Heart right ventricle (tissue), 16 donors: Measurements from ENCODE around the gene SNAPC3. TPM values are rescaled to one million over a fixed set of nuclear protein-coding genes. Genes with fewer than 3 reads are reported as not detected.
A peak's percentile ranks its signal among the peaks of the same experiment; 100 is the strongest.
"Not testable (repeated sequence)": the region's sequence is repeated elsewhere in the genome, so short reads cannot be mapped to it uniquely, and the experiment has no call there.

Experiments
- ATAC-seq, 8 donors: fragments of 200-7000 bp; cut with Tn5 transposase; one replicate each; pipeline ENCODE4 v1.9.1; 2020; ENCODE audit warnings: mild to moderate bottlenecking in 8 of 8, moderate library complexity in 8 of 8, moderate number of reproducible peaks in 1 of 8
- DNase-seq, 2 donors: peaks; one replicate each; pipeline ENCODE4 v3.0.0-alpha.2; 2020
- H3K27ac ChIP-seq, 10 donors: fragments of 200-600 bp; sonication (generic) in 2 of 10; one replicate each; pipeline versions ENCODE4 v1.5.0 to v1.8.0; 2020 to 2022; ENCODE audit warnings: mild to moderate bottlenecking in 3 of 10
- H3K27me3 ChIP-seq, 7 donors: fragments of 200-600 bp; one replicate each; pipeline ENCODE4 v1.8.0; 2021 to 2022; ENCODE audit warnings: mild to moderate bottlenecking in 2 of 7
- H3K36me3 ChIP-seq, 9 donors: fragments of 200-600 bp; sonication (generic) in 1 of 9; one replicate each; pipeline versions ENCODE4 v1.5.0 to v1.8.0; 2020 to 2022; ENCODE audit warnings: mild to moderate bottlenecking in 2 of 9
- H3K4me1 ChIP-seq, 9 donors: fragments of 200-600 bp; sonication (generic) in 1 of 9; one replicate each; pipeline versions ENCODE4 v1.5.0 to v1.8.0; 2020 to 2022; ENCODE audit warnings: mild to moderate bottlenecking in 4 of 9
- H3K4me3 ChIP-seq, 10 donors: fragments of 200-600 bp; sonication (generic) in 2 of 10; one replicate each; pipeline versions ENCODE4 v1.5.0 to v1.8.0; 2020 to 2022; ENCODE audit warnings: mild to moderate bottlenecking in 7 of 10, moderate library complexity in 2 of 10
- H3K9me3 ChIP-seq, 11 donors: fragments of 200-600 bp in 10 of 11; sonication (generic) in 2 of 11; one replicate each; pipeline versions ENCODE4 v1.5.0 to v1.8.0; 2013 to 2022; ENCODE audit warnings: mild to moderate bottlenecking in 2 of 11, control low read depth in 1 of 11, moderate library complexity in 1 of 11
- WGBS, 2 donors: extraction: QIAGEN DNeasy Blood & Tissue Kit; methylation state at CpG; one replicate each; pipeline ENCODE4 v1.1.7; 2013; ENCODE audit warnings: inconsistent platforms in 1 of 2; 5-methylcytosine and 5-hydroxymethylcytosine counted together
- intact Hi-C, 10 donors: fragments of 100-400 bp; cut with DNase I; formaldehyde crosslinking; loops; one replicate each; pipeline versions ENCODE4 v1.11.1 to v1.14.2; 2022
- polyA plus RNA-seq, 2 donors: library from polyadenylated mRNA; stranded (reverse); fragments of 200-250 nt; gene quantifications; one replicate each; pipeline ENCODE4 v1.2.3, GENCODE V29; 2013
- total RNA-seq, 10 donors: library from RNA; stranded (reverse); fragmentation: NEBNext Ultra II Directional in 3 of 10; extraction: Animal tissue kit (Norgen Biotek cat#: 25700) in 3 of 10; gene quantifications; one replicate each; pipeline versions ENCODE4 v1.2.1 to v1.2.4, GENCODE V29; 2021 to 2023
- TF ChIP-seq, protein P1 (sequence below), 9 donors: fragments of 200-600 bp; sonication (generic) in 2 of 9; IDR thresholded peaks; one replicate each; pipeline versions ENCODE4 v1.5.0 to v1.8.0; 2021 to 2022; ENCODE audit warnings: antibody characterized with exemption in 9 of 9, mild to moderate bottlenecking in 5 of 9, moderate library complexity in 1 of 9
- donor health status: Arrhythmogenic right ventricular cardiomyopathy.
- donor health status: ischemic (EF 13 %, LVEDD 7.1; RV severe dilation, severe dysfunction).
- donor health status: healthy with polysubstance abuse.
- donor health status: DM: no; HTN: yes; CAD: no.
- donor health status: DM: no; HTN: no; CAD: no.
- donor health status: ischemic (EF 25% LVEDD 6.9; RV normal size, moderate dysfunction).
- donor health status: ischemic (EF 25% LVEDD 5.7; RV mildly dilated, moderate dysfunction).
- donor health status: healthy.
- donor health status: DM: yes; HTN: yes; CAD: no.
- donor health status: Ischemic cardiomyopathy.
- donor health status: ischemic (EF 35%, LVEDD 5.7; RV mildly dilated, moderate dysfunction).
- donor health status: nonischemic (EF 11% LVEDD 7.7; RV severe dilation, severe dysfunction).
- donor health status: DM: yes; HTN: yes; CAD: no.
- donor health status: PGD.
- donor health status: ischemic (EF 29% LVEDD 5.4; RV normal size, mild dysfunction).
- donor health status: nonischemic (EF 23%, LVEDD 6.1; RV moderate dilation, normal function).

Gene SNAPC3
- total and polyA plus RNA-seq, 12 donors = 10.2 to 41.8 (median 36.5) TPM

DNA sequence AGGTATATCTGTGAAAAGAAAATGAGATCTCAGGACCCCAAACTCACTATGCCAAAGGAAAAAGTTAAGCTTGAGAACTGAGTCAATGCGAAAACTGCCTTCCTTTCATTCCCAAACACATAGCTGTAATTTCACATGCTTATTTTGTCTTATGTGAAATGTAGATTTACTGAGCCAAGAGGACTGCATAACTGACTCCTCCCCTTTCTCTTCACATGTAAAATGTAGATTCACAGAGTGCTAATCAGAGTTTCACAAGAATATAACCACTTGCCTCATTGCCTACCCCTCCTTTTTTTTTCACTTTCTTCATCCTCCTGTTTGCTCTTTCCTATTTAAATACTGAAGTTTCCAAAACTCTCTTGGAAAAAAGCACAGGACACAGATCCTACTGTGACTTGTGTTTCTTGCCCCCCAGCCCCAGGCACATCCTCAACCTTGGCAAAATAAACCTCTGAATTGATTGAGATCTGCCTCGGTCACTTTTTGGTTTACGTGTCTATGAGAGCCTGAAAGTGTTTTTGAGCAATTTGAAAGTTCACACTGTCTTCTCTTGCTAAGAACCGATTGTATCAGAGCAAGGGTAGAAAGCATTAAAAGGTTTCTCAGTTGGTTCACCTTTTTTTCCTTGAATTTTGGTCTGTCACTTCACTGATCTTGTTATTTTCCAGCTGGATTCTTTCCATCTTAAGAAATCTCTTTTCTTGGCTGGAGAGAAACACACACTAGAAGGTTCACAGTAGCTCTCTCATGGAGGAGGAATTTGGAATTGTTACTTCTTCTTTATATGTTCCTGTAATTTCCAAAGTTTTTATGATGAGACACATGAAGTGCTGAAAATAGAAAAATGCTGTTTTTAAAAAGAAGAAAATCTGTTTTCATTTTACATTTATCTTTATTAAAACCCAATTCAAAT, 44.8 kb upstream of the SNAPC3 start:
- Histone ChIP-seq H3K27ac (no peak overlapping the region), H3K36me3 (no peaks in the 10 kb centered on the region), H3K27me3 (peaks cover 0 to 7% (median 0%) of the 10 kb centered on the region in 7 donors), H3K4me1 (peaks cover 0 to 4% (median 0%) of the 10 kb centered on the region in 9 donors), H3K9me3 (no peaks in the 10 kb centered on the region), H3K4me3 (no peak overlapping the region)
- TF ChIP-seq, protein P1, sequence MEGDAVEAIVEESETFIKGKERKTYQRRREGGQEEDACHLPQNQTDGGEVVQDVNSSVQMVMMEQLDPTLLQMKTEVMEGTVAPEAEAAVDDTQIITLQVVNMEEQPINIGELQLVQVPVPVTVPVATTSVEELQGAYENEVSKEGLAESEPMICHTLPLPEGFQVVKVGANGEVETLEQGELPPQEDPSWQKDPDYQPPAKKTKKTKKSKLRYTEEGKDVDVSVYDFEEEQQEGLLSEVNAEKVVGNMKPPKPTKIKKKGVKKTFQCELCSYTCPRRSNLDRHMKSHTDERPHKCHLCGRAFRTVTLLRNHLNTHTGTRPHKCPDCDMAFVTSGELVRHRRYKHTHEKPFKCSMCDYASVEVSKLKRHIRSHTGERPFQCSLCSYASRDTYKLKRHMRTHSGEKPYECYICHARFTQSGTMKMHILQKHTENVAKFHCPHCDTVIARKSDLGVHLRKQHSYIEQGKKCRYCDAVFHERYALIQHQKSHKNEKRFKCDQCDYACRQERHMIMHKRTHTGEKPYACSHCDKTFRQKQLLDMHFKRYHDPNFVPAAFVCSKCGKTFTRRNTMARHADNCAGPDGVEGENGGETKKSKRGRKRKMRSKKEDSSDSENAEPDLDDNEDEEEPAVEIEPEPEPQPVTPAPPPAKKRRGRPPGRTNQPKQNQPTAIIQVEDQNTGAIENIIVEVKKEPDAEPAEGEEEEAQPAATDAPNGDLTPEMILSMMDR (IDR thresholded peaks at IDR 0.05) = no peak
- ATAC-seq = peak in 1 of 8 donors; percentile 11
- intact Hi-C loops = loop anchor here in 1 of 10 donors (10.0 kb wide), 1 partner anchor 63 kb away; no protein-coding TSS in a partner anchor
- WGBS, 2 donors = 62 to 64% methylated on average over 4 of the region's 4 CpGs
- DNase-seq = no peak

DNA sequence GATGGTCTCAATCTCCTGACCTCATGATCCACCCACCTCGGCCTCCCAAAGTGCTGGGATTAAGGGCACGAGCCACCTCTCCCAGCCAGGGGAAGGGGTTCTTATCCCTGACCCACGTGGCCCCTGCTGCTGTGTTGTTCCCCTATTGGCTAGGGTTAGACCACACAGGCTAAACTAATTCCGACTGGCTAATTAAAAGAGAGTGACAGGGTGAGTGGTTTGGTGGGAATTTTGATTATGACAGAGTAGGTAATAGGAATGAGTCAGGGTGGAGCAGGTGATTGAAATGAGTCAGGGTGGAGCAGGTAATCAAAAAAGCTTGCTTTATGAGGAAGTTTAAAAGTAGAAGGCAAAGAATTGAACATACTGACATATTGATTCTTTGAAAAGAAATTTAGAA, 43.4 kb upstream of the SNAPC3 start:
- H3K36me3 ChIP-seq, H3K4me1 ChIP-seq, DNase-seq, ATAC-seq, H3K27ac ChIP-seq, H3K9me3 ChIP-seq, H3K27me3 ChIP-seq, H3K4me3 ChIP-seq: not testable (repeated sequence)
- intact Hi-C loops = loop anchor here in 1 of 10 donors (10.0 kb wide), 1 partner anchor 65 kb away; no protein-coding TSS in a partner anchor
- 62 to 76% methylated on average over 4 of the region's 4 CpGs for WGBS, 2 donors

DNA sequence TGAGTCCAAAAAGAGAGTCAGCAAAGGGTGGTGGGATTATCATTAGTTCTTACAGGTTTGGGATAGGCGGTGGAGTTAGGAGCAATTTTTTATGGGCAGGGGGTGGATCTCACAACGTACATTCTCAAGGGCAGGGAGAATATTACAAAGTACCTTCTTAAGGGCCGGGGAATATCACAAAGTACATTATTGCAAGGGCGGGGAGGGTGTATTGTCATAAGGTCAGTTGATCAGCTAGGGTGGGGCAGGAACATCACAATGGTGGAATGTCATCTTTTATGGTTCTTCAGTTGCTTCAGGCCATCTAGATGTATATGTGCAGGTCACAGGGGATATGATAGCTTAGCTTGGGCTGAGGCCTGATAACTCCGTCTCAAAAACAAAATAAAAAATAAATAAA, 42.8 kb upstream of the SNAPC3 start:
- not testable (repeated sequence) for H3K36me3 ChIP-seq, H3K9me3 ChIP-seq, H3K4me1 ChIP-seq, H3K27me3 ChIP-seq, H3K4me3 ChIP-seq, ATAC-seq, DNase-seq, H3K27ac ChIP-seq
- intact Hi-C loops = loop anchor here in 1 of 10 donors (10.0 kb wide), 2 partner anchors 45 to 65 kb away; no protein-coding TSS in a partner anchor
- WGBS, 2 donors = 88% methylated on average over 5 of the region's 5 CpGs

DNA sequence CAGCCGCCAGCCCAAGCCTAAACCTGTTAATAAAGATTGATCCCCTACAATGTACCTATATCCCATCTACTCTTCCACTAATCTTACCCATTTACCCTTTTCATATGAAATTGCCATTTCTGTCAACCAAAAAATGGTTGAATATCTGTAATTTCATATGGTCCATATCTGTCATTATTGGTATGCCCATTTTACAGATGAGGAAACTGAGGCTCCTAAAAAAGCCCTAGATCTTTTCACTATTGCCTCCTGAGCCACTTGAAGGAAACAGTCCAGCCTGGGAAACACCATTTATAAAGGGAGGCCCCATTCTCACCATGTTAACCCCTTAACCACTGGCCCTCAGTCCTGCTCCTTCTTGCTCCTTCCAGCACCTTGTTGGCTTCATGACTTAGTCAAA, 41.2 kb upstream of the SNAPC3 start:
- WGBS, 2 donors = 54 to 96% methylated on average over 1 of the region's 1 CpG
- no peak for ATAC-seq
- DNase-seq = no peak

DNA sequence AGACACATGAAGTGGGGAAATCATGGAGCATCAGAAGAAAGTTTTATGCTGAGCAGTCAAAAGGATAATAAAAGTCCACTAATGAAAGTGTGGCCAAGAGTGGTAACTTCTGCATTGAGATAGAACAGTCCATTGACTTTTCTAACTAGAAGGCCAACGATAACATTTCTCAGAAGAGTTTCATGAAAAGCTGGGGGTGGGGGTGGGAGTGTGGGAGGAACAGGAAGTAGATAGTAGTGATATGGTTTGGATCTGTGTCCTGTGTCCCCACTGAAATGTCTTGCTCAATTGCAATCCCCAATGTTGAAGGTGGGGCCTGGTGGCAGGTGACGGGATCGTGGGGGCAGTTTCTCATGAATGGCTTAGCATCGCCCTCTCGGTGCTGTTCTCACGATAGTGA, 36.2 kb upstream of the SNAPC3 start:
- 75 to 89% methylated on average over 6 of the region's 6 CpGs for WGBS, 2 donors
- H3K9me3 ChIP-seq = no peaks in the 10 kb centered on the region
- H3K4me1 ChIP-seq = no peaks in the 10 kb centered on the region
- peaks cover 0 to 3% (median 0%) of the 10 kb centered on the region in 7 donors for H3K27me3 ChIP-seq
- DNase-seq (no peak), ATAC-seq (no peak)
- no peak overlapping the region for H3K27ac ChIP-seq
- no peak overlapping the region for H3K4me3 ChIP-seq
- TF ChIP-seq, protein P1 (IDR thresholded peaks at IDR 0.05) = no peak
- no peaks in the 10 kb centered on the region for H3K36me3 ChIP-seq
- intact Hi-C loops = loop anchor here in 1 of 10 donors (10.0 kb wide), 1 partner anchor 52 kb away; no protein-coding TSS in a partner anchor

More for the DNA sequence above, 41.2 kb upstream of the SNAPC3 start:
- Histone ChIP-seq H3K36me3 (no peaks in the 10 kb centered on the region), H3K4me1 (no peaks in the 10 kb centered on the region), H3K27ac (no peak overlapping the region), H3K4me3 (no peak overlapping the region), H3K9me3 (no peaks in the 10 kb centered on the region), H3K27me3 (peaks cover 0 to 7% (median 0%) of the 10 kb centered on the region in 7 donors)
- intact Hi-C loops = loop anchor here in 1 of 10 donors (10.0 kb wide), 1 partner anchor 47 kb away; no protein-coding TSS in a partner anchor
- TF ChIP-seq, protein P1 (IDR thresholded peaks at IDR 0.05) = no peak
